ENCODE results near the gene SEZ6. TPM values are rescaled to one million over a fixed set of nuclear protein-coding genes. Genes with fewer than 3 reads are reported as not detected.
"Not testable (repeated sequence)": the region's sequence is repeated elsewhere in the genome, so short reads cannot be mapped to it uniquely, and the experiment has no call there.

Gene SEZ6
- total RNA-seq, 2 experiments from 2014 or later, result not detected

GRCh38 chr17:28940675-28941074 lies 65.2 kb downstream of the SEZ6 start:
- DNase-seq, result no peak
- POLR2A ChIA-PET, result interaction anchor here (0.9 to 1.5 kb wide), 3 partner anchors 9 to 100 kb away, joined by 3 to 6 read pairs (median 3); no protein-coding TSS in a partner anchor
- no peaks in the 10 kb centered on the region for H3K9me3 Mint-ChIP-seq
- H3K4me1 Mint-ChIP-seq, result peaks cover 69% of the 10 kb centered on the region
- H3K27me3 Mint-ChIP-seq, result no peaks in the 10 kb centered on the region
- no peak overlapping the region for H3K27ac Mint-ChIP-seq
- H3K36me3 Mint-ChIP-seq (ENCODE audit: low read depth), result peaks cover 64% of the 10 kb centered on the region
- CTCF ChIA-PET, result interaction anchor here (0.8 to 1.6 kb wide), 2 partner anchors 11 to 13 kb away, joined by 3 to 6 read pairs; no protein-coding TSS in a partner anchor
- H3K4me3 Mint-ChIP-seq, result no peak overlapping the region

- Mint-ChIP-seq H3K27me3 (no peaks in the 10 kb centered on the region), H3K4me1 (peaks cover 67% of the 10 kb centered on the region), H3K9me3 (no peaks in the 10 kb centered on the region), H3K36me3 (ENCODE audit: low read depth) (peaks cover 62% of the 10 kb centered on the region), H3K27ac (no peak overlapping the region), H3K4me3 (no peak overlapping the region)
- ChIA-PET POLR2A (interaction anchor here (1.4 to 4.4 kb wide), 3 partner anchors 9 to 15 kb away, joined by 3 to 17 read pairs (median 6); partner anchors contain the start of gene PHF12), CTCF (interaction anchor here (0.8 to 1.6 kb wide), 3 partner anchors 12 to 213 kb away, joined by 3 to 6 read pairs (median 5); partner anchors contain the start of gene TLCD1)
- DNase-seq, result no peak
Measured at GRCh38 chr17:28940142-28940541, 65.7 kb downstream of the SEZ6 start.

DNA sequence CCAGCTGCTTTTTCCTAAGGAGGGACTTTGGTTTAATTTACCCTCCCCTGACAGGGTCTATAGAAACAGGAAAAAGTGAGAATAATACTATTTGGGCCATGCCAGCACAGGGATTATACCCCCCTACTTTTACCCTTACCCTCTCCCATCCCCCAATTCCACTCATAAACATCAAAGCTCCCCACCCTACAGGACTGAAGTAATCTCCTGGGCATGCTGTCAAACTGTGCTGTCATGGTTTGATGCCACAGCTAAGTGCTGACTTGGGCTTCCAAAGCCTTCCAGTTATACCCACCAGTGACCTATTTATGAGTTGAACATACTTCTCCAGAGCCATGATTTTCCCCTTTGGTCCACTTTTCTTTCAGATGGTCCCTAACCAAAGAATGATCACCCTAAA lies 67.3 kb downstream of the SEZ6 start:
- DNase-seq, result no peak
- H3K36me3 Mint-ChIP-seq (ENCODE audit: low read depth), result peaks cover 59% of the 10 kb centered on the region
- ChIA-PET POLR2A (interaction anchor here (0.7 to 4.4 kb wide), 4 partner anchors 9 to 14 kb away, joined by 3 to 17 read pairs (median 6); partner anchors contain the start of gene PHF12), CTCF (interaction anchor here (1.2 to 1.4 kb wide), 2 partner anchors 10 to 175 kb away, joined by 4 to 7 read pairs; no protein-coding TSS in a partner anchor)
- H3K27ac Mint-ChIP-seq, result no peak overlapping the region
- peaks cover 61% of the 10 kb centered on the region for H3K4me1 Mint-ChIP-seq
- no peaks in the 10 kb centered on the region for H3K27me3 Mint-ChIP-seq
- no peaks in the 10 kb centered on the region for H3K9me3 Mint-ChIP-seq
- H3K4me3 Mint-ChIP-seq, result no peak overlapping the region

- peaks cover 63% of the 10 kb centered on the region for H3K4me1 Mint-ChIP-seq
- H3K4me3 Mint-ChIP-seq, result no peak overlapping the region
- peaks cover 62% of the 10 kb centered on the region for H3K36me3 Mint-ChIP-seq (ENCODE audit: low read depth)
- H3K27ac Mint-ChIP-seq, result no peak overlapping the region
- no peak for DNase-seq
- no peaks in the 10 kb centered on the region for H3K27me3 Mint-ChIP-seq
- ChIA-PET POLR2A (interaction anchor here (0.9 to 4.4 kb wide), 6 partner anchors 9 to 208 kb away, joined by 3 to 17 read pairs (median 7); partner anchors contain the start of genes NEK8 and PHF12), CTCF (interaction anchor here (0.5 to 1.5 kb wide), 6 partner anchors 9 to 173 kb away, joined by 3 to 5 read pairs (median 3); no protein-coding TSS in a partner anchor)
- H3K9me3 Mint-ChIP-seq, result no peaks in the 10 kb centered on the region
Measured at GRCh38 chr17:28937044-28937729, 68.6 kb downstream of the SEZ6 start.

- peaks cover 65% of the 10 kb centered on the region for H3K36me3 Mint-ChIP-seq (ENCODE audit: low read depth)
- no peak for DNase-seq
- ChIA-PET POLR2A (interaction anchor here (1.0 to 4.4 kb wide), 6 partner anchors 10 to 16 kb away, joined by 3 to 17 read pairs (median 7); partner anchors contain the start of gene PHF12), CTCF (interaction anchor here (1.0 to 2.3 kb wide), 2 partner anchors 16 to 180 kb away, joined by 3 to 5 read pairs; partner anchors contain the start of gene PHF12)
- H3K27ac Mint-ChIP-seq, result no peak overlapping the region
- peaks cover 56% of the 10 kb centered on the region for H3K4me1 Mint-ChIP-seq
- no peaks in the 10 kb centered on the region for H3K27me3 Mint-ChIP-seq
- H3K9me3 Mint-ChIP-seq, result no peaks in the 10 kb centered on the region
- H3K4me3 Mint-ChIP-seq, result no peak overlapping the region
Measured at GRCh38 chr17:28935744-28936460, 69.9 kb downstream of the SEZ6 start.

GRCh38 chr17:28934508-28934907 lies 71.3 kb downstream of the SEZ6 start:
- not testable (repeated sequence) for H3K27me3 Mint-ChIP-seq, H3K27ac Mint-ChIP-seq, H3K9me3 Mint-ChIP-seq, DNase-seq, H3K4me3 Mint-ChIP-seq
- ChIA-PET CTCF (interaction anchor here (1.0 to 2.3 kb wide), 3 partner anchors 11 to 19 kb away, joined by 4 to 5 read pairs (median 4); partner anchors contain the start of gene PHF12), POLR2A (interaction anchor here (2.3 kb wide), 1 partner anchor 11 kb away, joined by 7 read pairs; no protein-coding TSS in a partner anchor)
- peaks cover 69% of the 10 kb centered on the region for H3K36me3 Mint-ChIP-seq (ENCODE audit: low read depth)
- peaks cover 48% of the 10 kb centered on the region for H3K4me1 Mint-ChIP-seq

- ChIA-PET POLR2A (interaction anchor here (1.3 kb wide), 1 partner anchor 16 kb away, joined by 3 read pairs; no protein-coding TSS in a partner anchor), CTCF (interaction anchor here (1.6 kb wide), 2 partner anchors 16 to 28 kb away, joined by 4 to 6 read pairs; no protein-coding TSS in a partner anchor)
- no peak overlapping the region for H3K4me3 Mint-ChIP-seq
- no peak for DNase-seq
- H3K9me3 Mint-ChIP-seq, result peaks cover 10% of the 10 kb centered on the region
- no peaks in the 10 kb centered on the region for H3K27me3 Mint-ChIP-seq
- peaks cover 50% of the 10 kb centered on the region for H3K4me1 Mint-ChIP-seq
- H3K27ac Mint-ChIP-seq, result no peak overlapping the region
- H3K36me3 Mint-ChIP-seq (ENCODE audit: low read depth), result peaks cover 83% of the 10 kb centered on the region
Measured at GRCh38 chr17:28929787-28930186, 76.0 kb downstream of the SEZ6 start.

DNA sequence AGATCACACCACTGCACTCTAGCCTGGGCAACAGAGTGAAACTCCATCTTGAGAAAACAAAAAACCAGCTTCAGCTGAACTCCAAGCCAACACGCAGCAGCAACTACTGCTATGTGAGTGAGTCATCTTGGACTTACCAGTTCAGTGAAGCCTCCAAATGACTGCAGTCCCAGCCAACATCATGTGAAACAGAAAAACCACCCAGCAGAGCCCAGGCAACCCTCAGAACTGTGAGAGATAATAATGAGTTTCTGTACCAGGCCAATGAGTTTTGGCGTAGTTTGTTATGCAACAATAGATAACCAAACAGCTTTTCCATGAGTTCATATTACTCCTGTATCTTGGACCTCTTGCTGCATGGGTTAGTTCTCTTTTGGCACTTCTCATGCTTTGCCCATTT lies 77.8 kb downstream of the SEZ6 start:
- no peaks in the 10 kb centered on the region for H3K27me3 Mint-ChIP-seq
- H3K4me1 Mint-ChIP-seq, result peaks cover 48% of the 10 kb centered on the region
- H3K4me3 Mint-ChIP-seq, result no peak overlapping the region
- H3K36me3 Mint-ChIP-seq (ENCODE audit: low read depth), result peaks cover 87% of the 10 kb centered on the region
- peak overlapping the region; percentile 38 for H3K27ac Mint-ChIP-seq
- POLR2A ChIA-PET, result interaction anchor here (1.5 to 4.4 kb wide), 6 partner anchors 18 to 210 kb away, joined by 4 to 59 read pairs (median 12); partner anchors contain the start of genes FLOT2, PHF12, RPL23A and TLCD1
- CTCF ChIA-PET, result interaction anchor here (1.2 to 2.0 kb wide), 2 partner anchors 22 to 26 kb away, joined by 3 to 5 read pairs; no protein-coding TSS in a partner anchor
- DNase-seq, result peak; percentile 30
- H3K9me3 Mint-ChIP-seq, result peaks cover 10% of the 10 kb centered on the region

- peaks cover 48% of the 10 kb centered on the region for H3K4me1 Mint-ChIP-seq
- H3K9me3 Mint-ChIP-seq, result peaks cover 10% of the 10 kb centered on the region
- H3K27me3 Mint-ChIP-seq, result no peaks in the 10 kb centered on the region
- peak overlapping the region; percentile 78 for H3K27ac Mint-ChIP-seq
- DNase-seq, result no peak
- H3K4me3 Mint-ChIP-seq, result no peak overlapping the region
- H3K36me3 Mint-ChIP-seq (ENCODE audit: low read depth), result peaks cover 85% of the 10 kb centered on the region
- POLR2A ChIA-PET, result interaction anchor here (0.7 to 4.4 kb wide), 15 partner anchors 9 to 330 kb away, joined by 3 to 59 read pairs (median 5); partner anchors contain the start of genes FAM222B, FLOT2, PHF12 and RPL23A
- CTCF ChIA-PET, result interaction anchor here (0.9 to 2.4 kb wide), 7 partner anchors 17 to 190 kb away, joined by 3 to 12 read pairs (median 3); no protein-coding TSS in a partner anchor
Measured at GRCh38 chr17:28926786-28927185, 79.0 kb downstream of the SEZ6 start.

DNA sequence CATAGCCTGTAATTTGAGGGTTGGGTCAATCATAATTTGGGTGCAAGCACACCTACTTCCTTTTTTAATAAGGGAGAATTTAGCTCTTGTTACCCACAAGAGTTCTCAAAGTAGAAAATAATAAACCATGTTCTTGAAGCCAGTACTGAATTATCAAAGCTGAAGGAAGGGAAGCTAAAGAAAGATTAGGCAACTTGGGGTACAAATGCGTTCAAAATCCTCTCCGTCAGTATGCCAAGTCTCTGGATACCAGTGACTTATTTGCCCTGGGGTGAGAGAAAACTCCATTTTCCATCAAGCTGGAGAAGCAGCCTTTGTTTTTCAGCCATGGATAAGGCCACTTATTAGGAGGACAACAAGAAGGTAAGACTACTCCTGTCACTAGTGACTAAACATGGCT lies 79.5 kb downstream of the SEZ6 start:
- Mint-ChIP-seq H3K27ac (peak overlapping the region; percentile 78), H3K4me3 (no peak overlapping the region), H3K27me3 (no peaks in the 10 kb centered on the region), H3K4me1 (peaks cover 48% of the 10 kb centered on the region), H3K36me3 (ENCODE audit: low read depth) (peaks cover 85% of the 10 kb centered on the region), H3K9me3 (peaks cover 10% of the 10 kb centered on the region)
- ChIA-PET CTCF (interaction anchor here (0.7 to 2.4 kb wide), 10 partner anchors 11 to 199 kb away, joined by 3 to 12 read pairs (median 4); partner anchors contain the start of gene DHRS13), POLR2A (interaction anchor here (0.7 to 4.4 kb wide), 15 partner anchors 9 to 330 kb away, joined by 3 to 59 read pairs (median 5); partner anchors contain the start of genes FAM222B, FLOT2, PHF12 and RPL23A)
- no peak for DNase-seq

DNA sequence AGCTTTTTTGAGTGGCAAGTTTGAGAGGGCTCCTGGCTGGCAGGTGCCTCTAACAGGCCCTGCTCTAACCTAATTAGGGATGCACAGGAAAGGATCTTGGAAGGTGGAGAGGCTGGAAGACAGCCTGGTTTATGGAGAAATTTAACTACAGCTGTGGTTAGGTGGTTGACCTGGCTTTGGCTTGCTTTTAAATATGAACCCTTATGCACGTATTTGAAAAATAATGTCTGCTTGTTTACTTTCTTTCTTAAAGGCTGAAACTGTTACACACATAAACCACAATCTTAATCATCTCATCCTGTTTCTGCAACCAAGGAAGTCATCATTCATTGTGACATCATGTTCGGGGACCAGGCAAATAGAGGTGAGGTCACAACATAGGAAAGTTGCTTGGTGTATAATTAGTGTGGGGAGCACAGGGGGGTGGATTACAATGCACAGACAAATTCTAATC lies 79.9 kb downstream of the SEZ6 start:
- peaks cover 48% of the 10 kb centered on the region for H3K4me1 Mint-ChIP-seq
- no peaks in the 10 kb centered on the region for H3K27me3 Mint-ChIP-seq
- peaks cover 86% of the 10 kb centered on the region for H3K36me3 Mint-ChIP-seq (ENCODE audit: low read depth)
- ChIA-PET POLR2A (interaction anchor here (0.6 to 4.4 kb wide), 18 partner anchors 9 to 329 kb away, joined by 3 to 59 read pairs (median 4); partner anchors contain the start of genes FAM222B, FLOT2, PHF12 and RPL23A), CTCF (interaction anchor here (0.6 to 2.4 kb wide), 12 partner anchors 10 to 279 kb away, joined by 3 to 12 read pairs (median 3); partner anchors contain the start of gene DHRS13)
- H3K9me3 Mint-ChIP-seq, result peaks cover 10% of the 10 kb centered on the region
- DNase-seq, result peak; percentile 59
- peak overlapping the region; percentile 78 for H3K27ac Mint-ChIP-seq
- peak overlapping the region; percentile 43 for H3K4me3 Mint-ChIP-seq

DNA sequence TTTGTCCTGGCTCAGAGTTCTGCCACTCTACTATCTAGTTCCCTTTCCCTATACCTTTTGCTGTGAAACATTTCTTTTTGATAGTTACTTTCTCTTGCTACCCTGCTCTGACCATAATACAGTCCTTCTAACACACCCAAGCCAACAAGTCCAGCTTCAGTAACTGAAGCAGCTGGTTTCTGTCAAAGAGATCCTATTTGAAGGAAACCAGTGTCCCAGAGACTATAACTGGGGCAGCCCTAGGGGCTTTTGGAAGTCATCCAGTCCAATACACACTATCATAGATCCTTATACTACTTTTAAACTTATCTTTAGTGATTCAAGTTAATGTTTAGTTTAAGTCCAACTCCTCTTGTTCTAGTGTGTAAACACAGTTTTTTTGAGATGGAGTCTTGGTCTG lies 85.6 kb downstream of the SEZ6 start:
- ChIA-PET CTCF (no interaction called here), POLR2A (interaction anchor here (1.0 kb wide), 1 partner anchor 18 kb away, joined by 3 read pairs; the partner anchor contains the start of gene DHRS13)
- no peaks in the 10 kb centered on the region for H3K9me3 Mint-ChIP-seq
- H3K4me3 Mint-ChIP-seq, result no peak overlapping the region
- peaks cover 87% of the 10 kb centered on the region for H3K36me3 Mint-ChIP-seq (ENCODE audit: low read depth)
- no peak for DNase-seq
- peaks cover 16% of the 10 kb centered on the region for H3K4me1 Mint-ChIP-seq
- H3K27me3 Mint-ChIP-seq, result no peaks in the 10 kb centered on the region
- no peak overlapping the region for H3K27ac Mint-ChIP-seq

All from activated CD4-positive, alpha-beta memory T cell treated with anti-CD3 and anti-CD28 coated beads, Interleukin-2, amount 10 ng/mL, durations not matched to agents 7 days and 5 days (primary cell).